Kidney (tissue), 14 donors: ENCODE data around the gene DPP6. TPM values are rescaled to one million over a fixed set of nuclear protein-coding genes. Genes with fewer than 3 reads are reported as not detected.

Experiments used
- DNase-seq, 5 donors: peaks; one replicate each; pipeline ENCODE4 v3.0.0-alpha.2; 2013 to 2020
- FAIRE-seq: peaks from 2 replicates; lab custom pipeline; 2012; peaks lifted over from hg19 to GRCh38; lab: Jason Lieb, UNC
- H3K27ac ChIP-seq, 2 donors: one replicate each; pipeline ENCODE4 v1.7.0; 2013; ENCODE audit warnings: low read depth in 2 of 2, low read length in 2 of 2, inconsistent platforms in 1 of 2
- H3K27me3 ChIP-seq: one replicate; pipeline ENCODE4 v1.7.1; 2013; ENCODE audit warnings: low read length, inconsistent platforms; ENCODE audit not compliant: control insufficient read depth, insufficient read depth
- H3K36me3 ChIP-seq, 3 donors: one replicate each; pipeline versions ENCODE4 v1.7.0 to v1.7.1; 2013; ENCODE audit warnings: low read length in 3 of 3, control low read depth in 1 of 3, inconsistent platforms in 1 of 3; ENCODE audit not compliant: insufficient read depth in 3 of 3, control insufficient read depth in 2 of 3
- H3K4me1 ChIP-seq, 3 donors: one replicate each; pipeline versions ENCODE4 v1.7.0 to v1.7.1; 2013; ENCODE audit warnings: low read length in 3 of 3, inconsistent platforms in 1 of 3, low read depth in 1 of 3; ENCODE audit not compliant: control insufficient read depth in 2 of 3, insufficient read depth in 2 of 3
- H3K4me3 ChIP-seq, 3 donors: one replicate each; pipeline versions ENCODE4 v1.7.0 to v1.8.1; 2013; ENCODE audit warnings: low read length in 3 of 3, control low read depth in 1 of 3, inconsistent platforms in 1 of 3
- H3K9ac ChIP-seq, 3 donors: one replicate each; pipeline versions ENCODE4 v1.7.0 to v1.7.1; 2013; ENCODE audit warnings: low read length in 3 of 3, control low read depth in 1 of 3, inconsistent platforms in 1 of 3
- H3K9me3 ChIP-seq, 3 donors: one replicate each; pipeline versions ENCODE4 v1.7.0 to v1.7.1; 2013; ENCODE audit warnings: low read length in 3 of 3, control low read depth in 1 of 3, inconsistent platforms in 1 of 3; ENCODE audit not compliant: control insufficient read depth in 2 of 3, insufficient read depth in 1 of 3
- CTCF ChIP-seq: IDR thresholded peaks from 3 replicates; pipeline ENCODE4 v1.5.1; 2012; ENCODE audit warnings: mild to moderate bottlenecking, moderate library complexity, borderline replicate concordance; ENCODE audit not compliant: insufficient read depth; ENCODE audit errors: extremely low read depth
- intact Hi-C: fragments of 100-400 bp; cut with DNase I; formaldehyde crosslinking; loops from one replicate; pipeline ENCODE4 v1.11.1; 2022
- polyA plus RNA-seq: library from polyadenylated mRNA; stranded (reverse); fragments of 350-450 nt; fragmentation: Illumina TruSeq; extraction: RNeasy Lipid Tissue Mini Kit (QIAGEN cat#74804); gene quantifications from one replicate; pipeline ENCODE4 v1.2.3, GENCODE V29; 2014; ENCODE audit warnings: low read depth, low replicate concordance; ENCODE audit not compliant: insufficient read depth
- total RNA-seq: library from RNA; stranded (reverse); fragmentation: NEBNext Ultra II Directional; extraction: Animal tissue kit (Norgen Biotek cat#: 25700); gene quantifications from one replicate; pipeline ENCODE4 v1.2.1, GENCODE V29; 2021
- donor health status: control.
- donor health status: control.
- donor health status: control.
- donor health status: control.
- donor health status: control.
- donor health status: DM: yes; HTN: yes; CAD: no.
- donor health status: Normal renal cell carcinoma (clear cell type).

DPP6 gene
- total and polyA plus RNA-seq, 2 donors from 2014 or later = 1.8 to 6.9 TPM

- Histone ChIP-seq H3K4me1 (no peaks in the 10 kb centered on the region), H3K9ac (no peak overlapping the region), H3K4me3 (no peak overlapping the region), H3K27ac (no peak overlapping the region), H3K9me3 (peaks cover 0 to 6% (median 0%) of the 10 kb centered on the region in 3 donors), H3K36me3 (no peaks in the 10 kb centered on the region), H3K27me3 (no peaks in the 10 kb centered on the region)
- FAIRE-seq (no peak), DNase-seq (no peak)
- intact Hi-C loops = no loop called here
- TF ChIP-seq CTCF = no peak
Measured at GRCh38 chr7:154577141-154577873, 525.1 kb downstream of the DPP6 start.

- no peak overlapping the region for H3K4me3 ChIP-seq
- no peaks in the 10 kb centered on the region for H3K36me3 ChIP-seq
- no peak for DNase-seq
- TF ChIP-seq CTCF = no peak
- no peaks in the 10 kb centered on the region for H3K4me1 ChIP-seq
- no peak for FAIRE-seq
- intact Hi-C loops = no loop called here
- no peak overlapping the region for H3K9ac ChIP-seq
- no peak overlapping the region for H3K27ac ChIP-seq
- peaks cover 0 to 6% (median 0%) of the 10 kb centered on the region in 3 donors for H3K9me3 ChIP-seq
- no peaks in the 10 kb centered on the region for H3K27me3 ChIP-seq
Measured at GRCh38 chr7:154578336-154578735, 526.1 kb downstream of the DPP6 start.

GRCh38 chr7:154579711-154580110 lies 527.5 kb downstream of the DPP6 start:
- FAIRE-seq = no peak

More at GRCh38 chr7:154579711-154580110, 527.5 kb downstream of the DPP6 start:
- H3K27me3 ChIP-seq = no peaks in the 10 kb centered on the region
- no peak for DNase-seq
- no peak overlapping the region for H3K4me3 ChIP-seq
- intact Hi-C loops = no loop called here
- no peak for TF ChIP-seq CTCF
- H3K9ac ChIP-seq = no peak overlapping the region
- peaks cover 0 to 1% (median 0%) of the 10 kb centered on the region in 3 donors for H3K9me3 ChIP-seq
- H3K4me1 ChIP-seq = no peaks in the 10 kb centered on the region
- H3K36me3 ChIP-seq = no peaks in the 10 kb centered on the region
- H3K27ac ChIP-seq = no peak overlapping the region
